HCT116 (cell line): Measurements from ENCODE around the gene SETD3. TPM values are rescaled to one million over a fixed set of nuclear protein-coding genes. Genes with fewer than 3 reads are reported as not detected.

ENCODE experiments used
- ATAC-seq: fragments of 200-7000 bp; cut with Tn5 transposase; 2 replicates; pipeline ENCODE4 v1.9.1; 2020; ENCODE audit warnings: mild to moderate bottlenecking, moderate library complexity
- BruUV-seq: library from RNA; stranded (reverse); fragments of 400-500 nt; replicated peaks from 2 replicates; lab custom pipeline; 2021; lab: Mats Ljungman, UMichigan
- CTCF ChIA-PET: fragments of 300-600 bp; sonication (Branson Sonifier 250); formaldehyde crosslinking; loops from one replicate; lab custom pipeline; 2021; ENCODE audit warnings: antibody characterized with exemption; lab: Charles Lee
- POLR2A ChIA-PET: fragments of 300-600, 350-600 bp; sonication (Branson Sonifier 250); formaldehyde crosslinking; loops from one replicate; lab custom pipeline; 2021; ENCODE audit warnings: antibody characterized with exemption; lab: Charles Lee
- RAD21 ChIA-PET, 2 experiments: fragments of 300-600 bp; sonication (Branson Sonifier 250); formaldehyde crosslinking; loops; one replicate each; lab custom pipeline; 2023; ENCODE audit warnings: low total read pairs in 2 of 2; ENCODE audit not compliant: uncharacterized antibody in 2 of 2, unreplicated experiment in 2 of 2, low non-redundant PET in 1 of 2; lab: Charles Lee
- DNase-seq: peaks from one replicate; pipeline ENCODE4 v3.0.0-alpha.2; 2010; ENCODE audit warnings: low read depth, low spot score
- H2AFZ ChIP-seq: fragments of 200-600 bp; shearing (Covaris generic), sonication (generic); 2 replicates; pipeline ENCODE4 v1.6.1; 2017; ENCODE audit warnings: low read depth, mixed run types, mixed read lengths, antibody characterized with exemption, low read length; ENCODE audit not compliant: poor library complexity, severe bottlenecking
- H3K27ac ChIP-seq: 2 replicates; pipeline ENCODE4 v1.5.1; 2012; ENCODE audit warnings: low read depth, low read length
- H3K27me3 ChIP-seq: fragments of 200-600 bp; sonication (generic); 2 replicates; pipeline ENCODE4 v1.6.1; 2016; ENCODE audit warnings: mixed run types, low read length, mixed read lengths; ENCODE audit not compliant: insufficient read depth
- H3K36me3 ChIP-seq, 2 experiments: fragments of 200-500 bp in 1 of 2; fragments of 200-600 bp in 1 of 2; sonication (Bioruptor generic) in 1 of 2; sonication (generic) in 1 of 2; 2 replicates each; pipeline versions ENCODE4 v1.5.1 to v1.6.1; 2014 to 2016; ENCODE audit warnings: low read length in 2 of 2, inconsistent platforms in 1 of 2, mixed read lengths in 1 of 2, mixed run types in 1 of 2; ENCODE audit not compliant: insufficient read depth in 2 of 2, control insufficient read depth in 1 of 2
- H3K4me1 ChIP-seq, 2 experiments: fragments of 200-600 bp in 1 of 2; sonication (generic) in 1 of 2; 2 replicates each; pipeline versions ENCODE4 v1.5.1 to v1.6.1; 2012 to 2017; ENCODE audit warnings: low read length in 2 of 2, inconsistent platforms in 1 of 2, mild to moderate bottlenecking in 1 of 2, mixed read lengths in 1 of 2, mixed run types in 1 of 2, moderate library complexity in 1 of 2; ENCODE audit not compliant: insufficient read depth in 2 of 2, control insufficient read depth in 1 of 2
- H3K4me2 ChIP-seq: fragments of 200-600 bp; sonication (generic); 2 replicates; pipeline ENCODE4 v1.6.1; 2017; ENCODE audit warnings: mixed run types, low read length, mixed read lengths
- H3K4me3 ChIP-seq, 2 experiments: fragments of 200-600 bp in 1 of 2; sonication (generic) in 1 of 2; replicated peaks in 1 of 2; 2 replicates each; pipeline ENCODE4 v1.5.1; 2011 to 2016; ENCODE audit warnings: low read length in 2 of 2, control low read depth in 1 of 2, low read depth in 1 of 2, mild to moderate bottlenecking in 1 of 2, mixed read lengths in 1 of 2, mixed run types in 1 of 2
- H3K79me2 ChIP-seq: fragments of 200-600 bp; sonication (generic); 2 replicates; pipeline ENCODE4 v1.6.1; 2017; ENCODE audit warnings: mild to moderate bottlenecking, mixed run types, low read length, moderate library complexity, mixed read lengths; ENCODE audit not compliant: insufficient read depth
- H3K9ac ChIP-seq: fragments of 200-600 bp; sonication (generic); 2 replicates; pipeline ENCODE4 v1.6.1; 2016; ENCODE audit warnings: low read length, mixed read lengths
- H3K9me2 ChIP-seq: fragments of 200-600 bp; sonication (generic), shearing (Covaris generic); 2 replicates; pipeline ENCODE4 v1.6.1; 2017; ENCODE audit warnings: mixed run types, mild to moderate bottlenecking, moderate library complexity; ENCODE audit not compliant: insufficient read depth
- H3K9me3 ChIP-seq, 2 experiments: fragments of 200-500 bp in 1 of 2; fragments of 200-600 bp in 1 of 2; sonication (Bioruptor generic) in 1 of 2; sonication (generic) in 1 of 2; 2 replicates each; pipeline ENCODE4 v1.6.1; 2014 to 2017; ENCODE audit warnings: low read length in 2 of 2, mixed read lengths in 2 of 2, inconsistent platforms in 1 of 2, low read depth in 1 of 2, mild to moderate bottlenecking in 1 of 2, mixed run types in 1 of 2, moderate library complexity in 1 of 2; ENCODE audit not compliant: control insufficient read depth in 1 of 2, insufficient read depth in 1 of 2
- H4K20me1 ChIP-seq: fragments of 200-600 bp; sonication (generic), shearing (Covaris generic); 2 replicates; pipeline ENCODE4 v1.6.1; 2017; ENCODE audit warnings: mixed run types, mild to moderate bottlenecking, moderate library complexity; ENCODE audit not compliant: insufficient read depth
- CBX3 ChIP-seq: IDR thresholded peaks from 2 replicates; pipeline ENCODE4 v1.6.1; 2012; ENCODE audit warnings: low read depth
- EGR1 ChIP-seq: IDR thresholded peaks from 2 replicates; pipeline ENCODE4 v1.6.1; 2012; ENCODE audit warnings: low read depth
- EZH2 ChIP-seq: fragments of 200-600 bp; sonication (generic); IDR thresholded peaks from 2 replicates; pipeline ENCODE4 v1.6.1; 2017; ENCODE audit warnings: antibody characterized with exemption, mixed run types
- EZH2phosphoT487 ChIP-seq: fragments of 200-600 bp; IDR thresholded peaks from 2 replicates; pipeline ENCODE4 v1.6.1; 2018; ENCODE audit warnings: antibody characterized with exemption, borderline replicate concordance
- FOSL1 ChIP-seq: IDR thresholded peaks from 2 replicates; pipeline ENCODE4 v1.6.1; 2012; ENCODE audit warnings: low read depth
- JUND ChIP-seq: IDR thresholded peaks from 2 replicates; pipeline ENCODE4 v1.6.1; 2012
- POLR2A ChIP-seq: IDR thresholded peaks from 2 replicates; pipeline ENCODE4 v1.7.0; 2011; ENCODE audit warnings: borderline replicate concordance; ENCODE audit not compliant: insufficient read depth, insufficient read length; ENCODE audit errors: extremely low read depth
- POLR2AphosphoS5 ChIP-seq: IDR thresholded peaks from 2 replicates; pipeline ENCODE4 v1.6.1; 2011; ENCODE audit warnings: mild to moderate bottlenecking, low read depth, low read length, moderate library complexity
- RAD21 ChIP-seq: IDR thresholded peaks from 2 replicates; pipeline ENCODE4 v1.6.1; 2012; ENCODE audit warnings: low read depth, mild to moderate bottlenecking
- SP1 ChIP-seq: IDR thresholded peaks from 2 replicates; pipeline ENCODE4 v1.6.1; 2012; ENCODE audit warnings: low read depth
- TCF7L2 ChIP-seq: IDR thresholded peaks from 2 replicates; pipeline ENCODE4 v1.7.0; 2011; ENCODE audit warnings: borderline replicate concordance, inconsistent platforms; ENCODE audit not compliant: insufficient read depth, insufficient read length; ENCODE audit errors: extremely low read depth
- YY1 ChIP-seq: IDR thresholded peaks from 2 replicates; pipeline ENCODE4 v1.6.1; 2011; ENCODE audit warnings: low read length, low read depth, moderate library complexity, mild to moderate bottlenecking; ENCODE audit not compliant: insufficient replicate concordance; ENCODE audit errors: extremely low read depth
- ZFX ChIP-seq: fragments of 450-650 bp; IDR thresholded peaks from 2 replicates; pipeline ENCODE4 v1.6.1; 2017
- ZNF274 ChIP-seq: fragments of 200-500 bp; sonication (Bioruptor generic); IDR thresholded peaks from 2 replicates; pipeline ENCODE4 v1.6.1; 2014; ENCODE audit warnings: mild to moderate bottlenecking, low read depth, low read length, inconsistent platforms
- intact Hi-C: fragments of 100-400 bp; cut with micrococcal nuclease; formaldehyde crosslinking; loops from 2 replicates; pipeline ENCODE4 v1.10.0; 2022
- total RNA-seq: library from RNA; stranded (reverse); gene quantifications from one replicate; pipeline ENCODE4 v1.2.1, GENCODE V29; 2021; ENCODE audit not compliant: unreplicated experiment
- TF ChIP-seq, protein P1 (sequence below): IDR thresholded peaks from 2 replicates; pipeline ENCODE4 v1.6.1; 2012

The SETD3 gene
- total RNA-seq, 1 experiment from 2014 or later = 46.6 TPM

- H3K9ac ChIP-seq = no peak overlapping the region
Observed at GRCh38 chr14:99468081-99468480, 12.6 kb downstream of the SETD3 start.

GRCh38 chr14:99467336-99468078, 13.2 kb downstream of the SETD3 start:
- Histone ChIP-seq H2AFZ (no peak overlapping the region), H3K27ac (no peak overlapping the region), H3K4me3 (no peak overlapping the region), H3K4me2 (no peak overlapping the region), H3K9me2 (no peaks in the 10 kb centered on the region), H3K9ac (no peak overlapping the region), H4K20me1 (no peaks in the 10 kb centered on the region), H3K36me3 (peaks cover 0 to 9% of the 10 kb centered on the region in 2 experiments; a peak in 2 of 4 replicates), H3K9me3 (no peaks in the 10 kb centered on the region), H3K27me3 (no peaks in the 10 kb centered on the region), H3K79me2 (peaks cover 52% of the 10 kb centered on the region), H3K4me1 (no peaks in the 10 kb centered on the region)
- intact Hi-C loops = no loop called here
- CTCF ChIA-PET = no interaction called here
- ATAC-seq (no peak), DNase-seq (no peak)
- TF ChIP-seq EGR1 (no peak), JUND (no peak), ZNF274 (no peak), POLR2A (no peak), YY1 (no peak)
- TF ChIP-seq, protein P1, sequence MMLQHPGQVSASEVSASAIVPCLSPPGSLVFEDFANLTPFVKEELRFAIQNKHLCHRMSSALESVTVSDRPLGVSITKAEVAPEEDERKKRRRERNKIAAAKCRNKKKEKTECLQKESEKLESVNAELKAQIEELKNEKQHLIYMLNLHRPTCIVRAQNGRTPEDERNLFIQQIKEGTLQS = no peak
- POLR2A ChIA-PET = interaction anchor here (1.4 kb wide), 1 partner anchor 14 kb away, joined by 4 read pairs; the partner anchor contains the start of genes CCNK and SETD3
- RAD21 ChIA-PET = no interaction called here
- BruUV-seq = no TSS peak

More at GRCh38 chr14:99468081-99468480, 12.6 kb downstream of the SETD3 start:
- ChIA-PET CTCF (no interaction called here), POLR2A (interaction anchor here (1.4 kb wide), 1 partner anchor 13 kb away, joined by 4 read pairs; the partner anchor contains the start of genes CCNK and SETD3), RAD21 (no interaction called here)
- Histone ChIP-seq H3K9me3 (no peaks in the 10 kb centered on the region), H4K20me1 (no peaks in the 10 kb centered on the region), H3K9me2 (no peaks in the 10 kb centered on the region), H3K36me3 (peaks cover 0 to 5% of the 10 kb centered on the region in 2 experiments; a peak in 2 of 4 replicates), H3K4me1 (no peaks in the 10 kb centered on the region), H2AFZ (no peak overlapping the region), H3K27me3 (no peaks in the 10 kb centered on the region), H3K4me2 (no peak overlapping the region)
- DNase-seq (no peak), ATAC-seq (no peak)
- intact Hi-C loops = no loop called here
- no TSS peak for BruUV-seq
- TF ChIP-seq, protein P1 = no peak
- no peak for TF ChIP-seq POLR2AphosphoS5
- no peak for TF ChIP-seq SP1
- no peak for TF ChIP-seq ZFX
- TF ChIP-seq TCF7L2 = no peak
- TF ChIP-seq JUND = no peak
- no peak for TF ChIP-seq EZH2phosphoT487
- no peak for TF ChIP-seq RAD21
- no peak for TF ChIP-seq EZH2
- no peak for TF ChIP-seq FOSL1
- no peak for TF ChIP-seq ZNF274
- TF ChIP-seq POLR2A = no peak
- no peak for TF ChIP-seq CBX3
- TF ChIP-seq, all 23 proteins: peak for 0
- H3K4me3 ChIP-seq = no peak overlapping the region
- H3K27ac ChIP-seq = no peak overlapping the region
- H3K79me2 ChIP-seq = peaks cover 58% of the 10 kb centered on the region
